Measurements from ENCODE around the gene PVALB. TPM values are rescaled to one million over a fixed set of nuclear protein-coding genes. Genes with fewer than 3 reads are reported as not detected.

PVALB gene
- total and polyA plus RNA-seq, 10 of the 15 experiments (the other 5 are each of a cell fraction or from before 2014, with no cell fraction given): not detected

GRCh38 chr22:36775964-36776669 is 40.7 kb downstream of the PVALB start, which contains the start of gene IFT27 (continued):
- TF ChIP-seq SKIL (IDR thresholded peaks at IDR 0.05; ENCODE audit: low read depth, poor library complexity, severe bottlenecking) (peak; percentile 95), SREBF1 (IDR thresholded peaks at IDR 0.05; ENCODE audit: low read length) (no peak), ZNF207 (IDR thresholded peaks at IDR 0.05; ENCODE audit: borderline replicate concordance) (no peak), NFIC (IDR thresholded peaks at IDR 0.05; ENCODE audit: low read depth, low read length) (no peak), GATAD2B (conservative IDR thresholded peaks at IDR 0.05; ENCODE audit: low read depth) (no peak), IRF4 (IDR thresholded peaks at IDR 0.05; ENCODE audit: low read depth, low read length) (no peak), SPI1 (IDR thresholded peaks at IDR 0.05; ENCODE audit: borderline replicate concordance, insufficient read depth, low read depth, low read length) (no peak), BHLHE40 (IDR thresholded peaks at IDR 0.05; ENCODE audit: borderline replicate concordance in 1 of 2, low read depth in 2 of 2, low read length in 1 of 2) (peak in 1 of 2 experiments; percentile 39; a peak in 2 of 4 replicates), TARDBP (IDR thresholded peaks at IDR 0.05; ENCODE audit: borderline replicate concordance) (no peak), RFX5 (IDR thresholded peaks at IDR 0.05; ENCODE audit: low read depth, low read length) (0 out of 2 replicates have a peak, but pooled peaks have one; percentile 51), SMAD1 (IDR thresholded peaks at IDR 0.05; ENCODE audit: low read depth, partially characterized antibody) (no peak), RUNX3 (IDR thresholded peaks at IDR 0.05; ENCODE audit: low read length) (no peak; the same call in 1 of the 2 replicates), PKNOX1 (IDR thresholded peaks at IDR 0.05) (peak; percentile 100), CBX3 (IDR thresholded peaks at IDR 0.05; ENCODE audit: borderline replicate concordance, low read depth) (no peak), LARP7 (IDR thresholded peaks at IDR 0.05) (no peak), NFYA (IDR thresholded peaks at IDR 0.05; ENCODE audit: borderline replicate concordance, low read depth, low read length) (peak; percentile 78), IKZF1 (conservative IDR thresholded peaks at IDR 0.05) (no peak), CEBPZ (IDR thresholded peaks at IDR 0.05; ENCODE audit: low read depth, low read length) (peak; percentile 99), RELB (IDR thresholded peaks at IDR 0.05; ENCODE audit: low read depth) (no peak), MLLT1 (IDR thresholded peaks at IDR 0.05) (no peak)

All from GM12878 (cell line).